Fibroblast of skin of left biceps (primary cell): Measurements from ENCODE around the gene NXN.
"Not testable (repeated sequence)": the region's sequence is repeated elsewhere in the genome, so short reads cannot be mapped to it uniquely, and the experiment has no call there.

ENCODE experiments used
- DNase-seq, 2 experiments: peaks; one replicate each; pipeline ENCODE4 v3.0.0-alpha.2; 2013; ENCODE audit warnings: low read depth in 2 of 2

The NXN gene

DNA sequence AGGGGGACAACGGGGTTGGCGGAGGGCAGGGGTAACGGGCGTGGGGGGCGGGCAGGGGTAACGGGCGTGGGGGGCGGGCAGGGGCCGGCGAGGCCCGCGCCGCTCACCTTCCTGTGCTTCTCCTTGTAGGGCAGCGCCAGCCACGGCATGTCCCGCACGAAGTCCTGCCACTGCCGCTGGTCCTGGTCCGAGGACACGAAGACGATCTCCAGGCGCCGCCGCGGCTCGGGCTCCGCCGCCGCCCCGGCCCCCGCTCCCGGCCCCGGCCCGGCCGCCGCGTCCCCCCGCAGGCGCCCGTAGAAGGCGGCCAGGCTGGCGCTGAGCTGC lies 401 bp downstream of the NXN start:
- no peak for DNase-seq

DNA sequence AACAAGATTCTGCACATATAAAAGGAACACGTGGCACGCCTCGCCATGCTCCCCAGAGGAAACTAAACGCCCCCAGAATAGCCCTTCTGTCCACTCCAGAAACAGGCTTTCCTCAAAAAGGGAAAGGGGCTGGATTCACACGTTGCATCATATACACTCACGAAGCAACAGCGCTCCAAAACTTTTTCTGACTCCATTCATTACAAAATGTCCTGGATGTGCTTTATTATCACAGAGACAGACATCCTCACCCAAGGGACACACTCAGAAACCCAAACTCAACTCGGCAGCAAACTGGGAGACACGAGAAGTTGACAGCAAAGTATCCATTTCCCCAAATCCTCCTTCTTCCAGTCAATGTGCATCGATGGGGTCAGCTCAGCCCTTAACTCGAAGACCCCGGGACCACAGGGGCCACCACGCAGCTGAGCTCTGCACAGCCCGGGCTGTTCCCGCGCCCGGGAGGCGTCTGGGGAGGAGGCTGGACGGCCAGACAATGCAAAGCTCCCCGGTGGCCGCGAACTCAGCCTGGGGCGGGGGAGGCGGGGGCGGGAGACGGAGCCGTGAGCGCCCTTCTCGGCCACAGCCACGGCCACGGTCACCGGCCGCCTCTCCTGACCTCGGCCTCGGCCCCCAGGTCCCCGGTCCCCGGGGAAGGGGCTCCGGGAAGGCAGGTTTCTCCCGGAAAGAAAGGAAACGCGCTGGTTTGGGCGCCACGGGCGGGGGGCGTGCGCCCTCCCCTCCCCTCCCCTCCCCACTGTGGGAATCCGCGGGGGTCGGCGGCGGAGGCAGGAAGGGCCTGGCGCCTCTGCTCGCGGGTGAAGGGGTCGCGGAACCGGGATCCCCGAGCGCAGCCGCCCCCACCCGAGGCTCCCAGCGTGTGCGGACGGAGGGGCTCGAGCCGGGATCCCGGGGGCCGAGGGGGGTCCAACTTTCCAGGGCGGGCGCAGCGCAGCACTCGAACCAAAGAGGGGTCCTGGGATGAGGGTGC lies 1.2 kb downstream of the NXN start:
- peak in 1 of 2 experiments; percentile 38 for DNase-seq

DNA sequence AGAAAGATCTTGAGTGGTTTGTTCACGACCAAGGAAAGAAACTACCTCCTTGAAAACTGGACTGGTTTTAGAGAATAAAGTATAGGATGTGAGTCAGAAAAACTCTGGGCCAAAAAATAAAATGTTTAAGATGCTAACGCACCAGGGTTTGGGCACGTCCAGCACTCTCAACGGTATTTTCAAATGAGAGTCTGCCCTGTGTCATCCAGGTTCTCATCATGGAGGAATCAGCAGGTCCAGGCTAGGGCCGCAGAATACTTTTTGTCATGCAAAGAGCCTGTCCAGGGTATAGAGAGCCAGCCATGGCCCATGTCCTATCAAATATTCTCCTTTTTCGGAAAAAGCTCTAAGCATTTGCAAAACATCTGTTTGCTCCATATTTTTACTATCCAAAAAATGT lies 2.4 kb downstream of the NXN start:
- DNase-seq, result no peak

DNA sequence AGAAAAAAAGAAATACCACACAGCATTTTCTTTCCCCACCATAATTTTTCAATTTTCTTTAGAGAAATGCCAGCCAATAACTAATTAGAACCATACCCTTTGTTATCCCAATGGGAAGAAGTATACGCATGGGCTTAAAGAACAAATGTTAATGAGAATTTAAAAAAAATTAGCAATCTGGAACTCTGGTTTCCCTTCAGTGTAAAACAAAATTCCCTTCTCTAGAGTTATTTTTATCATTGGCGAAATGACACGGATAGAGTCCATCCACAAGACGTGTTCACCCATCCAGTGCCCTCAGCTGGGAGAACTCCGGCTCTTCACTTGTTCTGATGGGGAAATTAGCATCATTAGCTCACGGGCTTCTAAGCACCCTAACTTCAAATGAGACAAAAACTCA lies 3.3 kb downstream of the NXN start:
- DNase-seq, result no peak

DNA sequence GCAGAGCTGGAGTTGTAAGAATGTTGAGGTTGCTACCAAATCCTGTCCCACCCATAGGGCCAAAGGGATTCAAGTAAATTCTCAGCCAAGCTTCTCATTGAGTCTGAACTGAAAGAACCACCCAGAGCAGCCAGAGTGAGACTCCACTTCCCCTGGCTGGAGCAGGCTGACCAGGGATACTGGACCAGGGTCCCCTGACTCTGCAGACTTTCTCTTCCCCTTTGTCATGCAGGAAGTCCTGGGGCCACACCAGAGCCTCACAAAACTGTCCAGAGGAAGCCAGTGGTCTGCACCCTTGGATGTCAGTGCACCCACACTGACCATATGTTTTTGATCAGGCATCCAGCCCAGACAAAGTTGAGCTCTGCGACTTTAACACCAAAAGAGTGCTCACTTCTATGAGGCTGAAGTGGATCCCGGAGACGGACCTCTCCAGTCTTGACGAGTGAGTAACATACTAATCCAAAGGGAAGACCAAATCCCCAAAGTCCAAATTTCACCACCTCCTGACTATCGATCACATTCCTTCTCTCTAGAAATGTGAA lies 4.1 kb downstream of the NXN start:
- no peak for DNase-seq

DNA sequence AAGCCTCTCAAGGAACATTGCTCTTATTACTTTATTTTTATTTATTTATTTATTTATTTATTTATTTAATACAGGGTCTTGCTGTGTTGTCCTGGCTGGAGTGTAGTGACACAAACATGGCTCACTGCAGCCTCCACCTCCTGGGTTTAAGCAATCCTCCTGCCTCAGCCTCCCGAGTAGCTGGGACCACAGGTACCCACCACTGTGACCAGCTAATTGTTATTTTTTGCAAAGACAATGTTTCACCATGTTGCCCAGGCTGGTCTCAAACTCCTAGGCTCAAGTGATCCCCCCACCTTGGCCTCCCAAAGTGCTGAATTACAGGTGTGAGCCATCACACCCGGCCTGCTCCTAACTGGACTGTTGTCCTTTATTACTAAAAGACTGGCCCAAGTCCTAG lies 4.8 kb downstream of the NXN start:
- not testable (repeated sequence) for DNase-seq

DNA sequence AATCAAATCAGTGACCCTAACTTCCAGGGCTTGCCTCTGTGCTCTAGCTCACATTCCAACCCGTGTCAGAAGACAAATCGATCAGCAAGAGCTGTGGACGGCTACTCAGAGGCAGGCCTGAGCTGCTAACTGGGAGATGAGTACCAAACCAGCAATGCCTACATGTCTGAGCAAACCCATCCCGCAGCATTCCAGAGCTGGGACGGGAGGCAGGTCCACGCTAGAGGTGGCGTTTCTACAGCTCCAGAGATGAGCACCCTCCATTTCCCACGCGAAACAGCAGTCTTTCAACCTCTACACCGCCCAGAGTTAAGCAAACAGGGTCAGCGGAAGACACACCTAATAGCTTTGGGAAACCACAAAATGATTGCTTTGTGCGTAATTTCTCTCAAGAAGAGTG lies 6.5 kb downstream of the NXN start:
- DNase-seq, result no peak

DNA sequence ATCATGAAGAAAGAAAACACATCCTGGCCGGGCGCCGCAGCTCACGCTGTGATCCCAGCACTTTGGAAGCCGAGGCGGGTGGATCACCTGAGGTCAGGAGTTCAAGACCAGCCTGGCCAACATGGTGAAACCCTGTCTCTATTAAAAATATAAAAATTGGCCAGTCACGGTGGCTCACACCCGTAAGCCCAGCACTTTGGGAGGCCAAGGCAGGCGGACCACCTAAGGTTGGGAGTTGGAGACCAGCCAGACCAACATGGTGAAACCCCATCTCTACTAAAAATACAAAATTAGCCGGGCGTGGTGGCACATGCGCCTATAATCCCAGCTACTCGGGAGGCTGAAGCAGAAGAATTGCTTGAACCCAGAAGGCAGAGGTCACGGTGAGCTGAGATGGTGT lies 7.7 kb downstream of the NXN start:
- not testable (repeated sequence) for DNase-seq

DNA sequence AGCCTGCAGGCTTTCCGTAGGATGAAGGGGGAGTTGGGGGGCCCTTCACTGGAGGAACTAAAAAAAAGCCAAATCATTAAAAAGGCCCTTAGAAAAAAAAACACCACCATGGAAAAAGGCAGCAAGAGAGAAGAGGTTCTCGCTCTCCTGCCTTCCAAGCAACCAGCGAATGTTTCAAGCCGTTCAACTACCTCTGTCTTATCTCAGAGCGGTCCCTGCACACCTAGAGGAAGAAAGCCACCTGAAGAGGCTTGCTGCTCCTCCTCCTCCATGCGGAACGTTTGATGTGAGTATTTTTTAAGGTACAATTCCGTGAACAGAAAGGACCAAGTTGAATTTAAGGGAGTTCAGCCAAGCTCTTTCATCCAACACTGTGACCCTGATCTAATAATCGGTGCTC lies 9.2 kb downstream of the NXN start:
- no peak for DNase-seq

DNA sequence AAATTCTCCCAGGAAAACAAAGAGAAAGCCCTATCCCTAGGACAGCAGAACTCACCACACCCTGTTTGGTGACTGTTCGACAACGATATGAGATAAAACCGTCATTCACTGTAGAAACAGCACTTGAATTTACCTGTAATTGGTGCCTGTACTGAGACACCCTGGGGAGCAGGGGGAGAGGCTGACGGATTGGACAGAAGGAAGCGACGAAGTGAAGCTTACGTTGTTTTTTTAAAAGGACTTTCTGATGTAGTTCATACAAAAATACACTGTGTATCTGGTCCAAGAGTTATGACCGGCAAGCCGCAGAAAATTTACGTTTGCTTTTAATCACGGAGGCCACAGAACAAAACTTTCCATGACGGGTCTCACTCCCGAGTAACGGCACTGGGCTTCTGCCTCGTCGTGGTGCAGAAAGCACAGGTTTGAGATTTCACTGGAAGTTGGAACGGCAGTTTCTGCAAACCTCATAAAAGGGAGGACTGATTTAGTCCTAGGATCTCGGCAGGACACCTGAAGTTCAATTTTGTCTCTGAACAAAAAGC lies 9.7 kb downstream of the NXN start:
- DNase-seq, result no peak

DNA sequence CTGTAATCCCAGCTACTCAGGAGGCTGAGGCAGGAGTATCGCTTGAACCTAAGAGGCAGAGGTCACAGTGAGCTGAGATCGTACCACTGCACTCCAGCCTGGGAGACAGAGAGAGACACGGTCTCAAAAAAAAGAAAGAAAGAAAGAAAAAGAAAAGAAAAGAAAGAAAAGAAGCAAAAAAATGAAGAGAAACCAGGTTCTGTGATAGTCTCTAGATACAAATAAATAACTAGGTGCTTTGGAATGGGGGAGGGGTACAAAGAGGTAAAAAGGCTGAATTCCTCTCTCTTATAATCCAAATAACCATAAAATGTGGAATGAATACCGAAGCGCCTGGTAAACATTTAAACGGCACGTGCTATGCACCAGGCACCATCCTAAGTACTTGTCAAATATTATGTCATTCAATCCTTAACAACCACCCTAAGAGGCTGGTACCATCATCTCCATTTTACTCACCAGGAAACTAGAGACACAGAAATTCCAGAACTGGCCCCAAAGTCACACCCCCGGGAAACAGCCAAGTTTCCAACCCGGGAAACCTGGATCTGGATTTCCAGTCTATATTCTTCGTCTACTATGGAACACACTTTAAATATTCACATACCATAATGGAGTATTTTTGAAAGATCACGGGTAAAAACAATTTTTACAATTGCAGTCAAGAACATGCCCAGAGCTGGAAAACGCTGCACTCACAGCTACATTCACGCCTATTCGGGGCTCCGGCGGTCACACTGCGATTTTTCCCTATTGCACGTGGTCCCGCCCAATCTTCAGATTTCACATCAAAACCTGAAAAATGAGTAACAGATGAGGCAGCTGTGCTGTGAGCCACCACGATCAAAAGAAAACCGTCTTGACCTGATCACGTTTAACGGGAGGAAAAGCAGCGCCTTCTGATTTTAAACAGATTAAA lies 10.5 kb downstream of the NXN start:
- no peak for DNase-seq

DNA sequence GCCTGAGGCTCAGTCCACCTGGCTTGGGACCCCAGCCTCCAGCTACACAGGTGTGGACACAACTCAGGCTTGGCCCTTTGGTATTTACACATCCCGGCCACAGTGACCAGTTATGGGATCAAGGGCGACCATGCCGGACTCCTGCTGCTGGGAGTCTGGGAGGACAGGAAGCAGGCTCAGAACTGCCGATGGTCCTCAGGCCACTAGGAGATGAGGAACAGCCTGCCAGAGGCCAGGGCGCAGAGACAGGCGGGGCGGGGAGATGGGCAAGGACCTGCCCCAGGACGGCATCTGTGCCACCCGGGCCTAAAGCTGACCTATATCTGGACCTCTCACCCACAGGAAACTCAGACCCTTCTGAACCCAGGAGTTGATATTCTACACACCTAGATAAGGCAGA lies 12.5 kb downstream of the NXN start:
- DNase-seq, result no peak

DNA sequence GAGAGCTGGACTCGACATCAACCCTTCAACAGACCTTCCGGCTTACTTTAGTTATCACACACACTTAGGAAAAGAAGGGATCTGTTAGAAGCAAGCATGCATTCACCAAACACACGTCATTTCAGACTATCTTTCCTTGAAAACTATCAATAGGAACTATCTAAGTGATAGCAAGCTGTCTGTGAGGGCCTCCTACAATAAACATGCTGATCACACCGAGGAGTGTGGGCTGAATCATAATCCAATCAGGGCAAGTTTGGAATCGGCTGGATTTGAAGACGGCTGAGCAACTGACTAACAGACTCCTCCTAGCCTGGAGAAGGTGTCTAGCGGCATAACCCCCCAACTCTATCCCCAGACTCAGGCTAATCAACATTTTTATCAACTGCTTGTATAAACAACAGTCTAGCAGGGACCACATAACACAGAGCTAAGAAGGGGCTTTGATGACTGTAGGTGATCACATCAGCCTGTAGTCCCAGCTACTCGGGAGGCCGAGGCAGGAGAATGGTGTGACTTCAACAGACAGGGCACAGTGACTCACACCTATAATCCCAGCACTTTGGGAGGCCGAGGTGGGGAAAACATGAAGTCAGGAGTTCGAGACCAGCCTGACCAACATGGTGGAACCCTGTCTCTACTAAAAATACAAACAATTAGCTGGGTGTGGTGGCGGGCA lies 14.1 kb downstream of the NXN start:
- DNase-seq, result no peak

DNA sequence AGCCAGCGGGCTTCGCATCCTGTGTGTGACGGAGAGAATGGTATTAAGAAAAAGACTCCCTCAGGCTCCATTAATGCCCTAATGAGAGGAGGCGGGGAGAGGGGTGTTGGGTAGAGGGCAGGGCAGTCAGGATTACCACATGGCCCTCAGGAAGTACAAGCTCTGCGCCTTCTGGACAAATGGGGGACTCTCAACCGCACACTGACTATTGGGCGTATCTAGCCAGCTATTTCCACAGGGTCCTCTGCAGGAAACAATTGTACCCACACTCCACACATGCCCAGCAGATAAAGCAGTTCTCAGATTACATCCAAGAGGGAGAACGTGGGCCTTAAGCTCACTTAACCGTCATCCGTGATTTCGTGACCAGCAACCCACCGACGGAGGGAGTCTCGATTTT lies 14.7 kb downstream of the NXN start:
- no peak for DNase-seq

DNA sequence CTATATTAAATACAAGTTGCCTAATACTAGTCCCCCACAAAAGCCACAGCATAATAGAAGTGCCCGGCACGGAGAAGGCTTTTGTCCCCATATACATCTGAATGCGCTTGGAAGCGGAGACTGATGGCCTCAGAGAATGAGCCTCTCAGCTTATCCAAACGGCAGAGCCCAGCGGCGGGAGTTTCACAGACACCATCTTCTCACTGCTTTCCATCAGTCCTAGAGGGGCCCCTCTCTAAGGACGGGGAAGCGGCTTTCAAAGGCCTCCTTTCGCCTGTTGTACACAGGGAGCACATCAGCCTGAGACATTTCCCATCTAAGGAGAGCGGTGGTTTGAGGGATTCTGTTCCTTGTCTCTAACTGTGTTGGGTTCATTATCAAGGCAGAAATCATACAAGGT lies 16.9 kb downstream of the NXN start:
- no peak for DNase-seq

DNA sequence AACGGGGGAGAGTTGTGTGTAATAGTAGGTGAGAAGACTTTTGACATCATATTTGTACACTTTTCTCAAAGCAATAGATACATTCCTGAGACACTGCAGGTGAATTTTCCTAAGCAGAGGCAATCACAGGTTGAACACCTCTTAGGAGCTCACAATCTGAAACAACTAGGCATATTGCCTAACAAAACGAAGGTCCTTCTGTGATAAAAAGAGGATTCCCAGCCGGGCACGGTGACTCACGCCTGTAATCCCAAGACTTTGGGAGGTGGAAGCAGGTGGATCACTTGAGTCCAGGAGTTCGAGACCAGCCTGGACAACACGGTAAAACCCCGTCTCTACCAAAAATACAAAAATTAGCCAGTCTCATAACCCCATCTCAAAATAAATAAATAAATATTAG lies 17.4 kb downstream of the NXN start:
- no peak for DNase-seq

DNA sequence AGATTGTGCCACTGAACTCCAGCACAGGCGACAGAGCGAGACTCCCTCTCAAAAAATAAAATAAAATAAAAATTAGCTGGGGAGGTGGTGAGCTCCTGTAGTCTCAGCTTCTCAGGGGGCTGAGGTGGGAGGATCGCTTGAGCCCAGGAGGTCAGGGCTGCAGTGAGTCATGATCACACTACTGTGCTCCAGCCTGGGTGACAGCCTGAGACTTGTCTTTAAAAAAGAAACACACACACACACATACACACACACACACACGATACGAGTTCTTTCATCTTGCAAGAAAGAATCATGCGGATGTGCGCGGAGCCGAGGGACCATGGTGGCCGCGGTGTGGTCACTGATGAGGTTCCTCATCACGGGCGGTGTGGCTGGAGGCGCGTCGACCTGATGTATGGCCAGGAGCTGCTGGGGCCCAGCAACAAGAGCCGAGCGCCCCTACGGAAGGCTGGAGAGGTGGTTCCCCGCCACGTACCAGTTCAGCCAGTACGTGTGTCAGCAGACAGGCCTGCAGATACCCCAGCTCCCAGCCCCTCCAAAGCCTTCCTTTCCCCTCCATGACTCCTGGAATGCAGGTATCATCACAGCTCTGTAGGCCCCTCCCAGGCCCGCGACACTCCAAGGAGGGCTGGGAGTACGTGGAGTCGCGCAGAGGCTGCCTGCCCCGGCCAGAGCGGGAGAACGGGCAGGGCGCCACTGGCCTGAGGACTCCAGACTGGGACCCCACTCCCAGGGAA lies 20.7 kb downstream of the NXN start:
- no peak for DNase-seq

DNA sequence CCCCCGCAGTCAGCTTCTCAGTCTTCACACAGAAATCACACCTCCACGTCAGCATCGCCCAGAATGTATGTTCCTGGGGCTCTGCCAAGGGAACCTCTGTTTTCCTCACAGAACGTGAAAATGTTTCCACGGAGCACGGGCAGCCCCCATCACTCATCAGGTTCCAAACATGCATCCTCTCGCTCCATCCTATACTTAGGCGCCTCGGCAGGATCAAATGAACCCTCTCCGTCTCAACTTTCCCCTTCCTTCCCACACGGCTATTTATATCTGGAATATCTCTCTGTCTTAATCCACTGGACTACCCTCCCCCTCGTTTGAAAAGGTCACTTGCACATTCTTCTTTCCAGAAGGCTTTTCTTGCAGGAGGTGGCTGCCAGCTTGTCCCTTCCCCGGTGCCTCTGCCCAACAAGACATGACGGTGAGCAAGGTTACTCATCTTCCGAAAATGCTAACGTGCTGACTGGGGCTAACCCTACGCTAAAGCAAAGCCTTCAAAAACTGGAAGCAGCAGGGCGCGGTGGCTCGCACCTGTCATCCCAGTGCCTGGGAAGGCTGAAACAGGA lies 21.6 kb downstream of the NXN start:
- DNase-seq, result no peak

DNA sequence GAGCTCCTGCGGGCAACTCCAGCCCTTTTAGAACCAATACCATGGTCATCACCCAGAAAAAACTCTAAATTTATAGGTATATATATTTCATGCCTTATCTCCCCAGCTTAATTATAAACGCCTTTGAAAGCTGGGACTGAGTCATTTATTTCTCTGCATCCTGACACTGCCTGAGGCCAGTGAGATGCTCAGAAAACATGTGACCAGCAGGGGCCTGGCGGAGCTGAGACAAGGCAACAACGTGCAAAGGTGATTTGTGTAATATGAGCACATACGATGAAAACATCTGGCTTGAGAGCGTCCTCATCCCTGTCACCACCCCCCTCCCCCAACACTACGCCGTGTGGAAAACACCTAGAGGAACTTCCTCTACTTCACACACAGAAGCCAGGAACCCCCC lies 22.7 kb downstream of the NXN start:
- no peak for DNase-seq

DNA sequence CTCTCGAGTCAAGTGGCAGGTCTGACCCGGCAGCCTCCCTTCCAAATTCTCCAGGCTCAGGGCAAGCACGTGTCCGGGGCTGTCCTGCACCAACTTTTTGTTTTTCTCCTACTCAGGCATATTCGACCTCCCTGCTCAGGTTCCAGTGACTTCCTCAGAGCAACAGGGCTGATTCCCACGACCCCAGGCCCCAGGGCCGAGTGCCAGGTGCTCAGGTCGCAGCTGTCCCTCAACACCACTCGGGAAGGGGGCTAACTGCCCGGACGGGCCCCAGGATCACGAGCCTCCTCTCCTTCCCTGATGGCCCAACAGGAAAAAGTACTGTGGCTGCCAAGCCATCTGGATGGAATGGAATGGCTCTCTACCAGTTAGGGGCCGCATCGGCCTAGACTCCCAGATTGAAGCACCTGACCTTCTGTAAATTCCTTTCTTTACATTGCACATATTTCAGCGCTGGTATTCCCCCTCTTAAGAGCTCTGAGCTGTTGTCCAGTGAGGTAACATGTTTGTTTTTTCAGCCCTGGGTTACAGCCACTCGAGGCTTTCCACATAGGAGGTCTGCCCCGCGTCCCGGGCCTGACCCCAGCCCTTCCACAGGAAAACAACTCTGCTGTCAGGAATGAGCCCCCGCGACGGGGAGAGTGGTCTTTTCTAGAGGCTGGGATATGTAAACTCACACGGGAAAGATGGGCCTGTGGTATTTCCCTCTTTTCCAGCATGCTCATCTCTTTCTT lies 25.0 kb downstream of the NXN start:
- DNase-seq, result peak in 1 of 2 experiments; percentile 22
